Peyer's patch (tissue), 4 donors: ENCODE data around the gene FUCA2.

Experiments
- POLR2A ChIP-seq, 2 donors: fragments of 450-650 bp; IDR thresholded peaks; one replicate each; pipeline ENCODE4 v1.5.1; 2017; ENCODE audit warnings: antibody characterized with exemption in 2 of 2, mild to moderate bottlenecking in 2 of 2, moderate library complexity in 2 of 2
- TF ChIP-seq, protein P1 (sequence below), 6 experiments: fragments of 450-650 bp in 4 of 6; fragments of 200-600 bp in 2 of 6; sonication (generic) in 1 of 6; IDR thresholded peaks; one replicate each; pipeline ENCODE4 v1.5.1; 2017 to 2019; ENCODE audit warnings: antibody characterized with exemption in 6 of 6, mild to moderate bottlenecking in 3 of 6, moderate library complexity in 1 of 6

DNA sequence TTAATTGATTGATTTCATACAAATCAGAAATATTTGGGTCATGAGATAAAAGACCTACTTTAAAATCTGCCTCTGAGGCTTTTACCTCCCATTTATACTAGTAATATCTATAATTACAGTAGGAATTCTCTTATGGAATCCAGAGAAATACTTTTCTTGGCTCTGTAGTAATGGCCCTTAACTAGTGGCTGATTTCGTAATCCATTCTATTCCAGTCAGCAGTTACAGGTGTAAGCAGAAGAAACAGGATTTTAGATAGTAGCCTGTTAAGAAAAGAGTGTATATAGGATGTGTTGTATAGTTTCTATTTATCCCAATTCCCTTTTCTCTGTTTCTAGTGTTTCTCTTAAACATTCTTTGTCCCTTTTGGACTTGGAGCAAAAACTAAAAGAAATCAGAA is 39.7 kb downstream of the FUCA2 start:
- TF ChIP-seq, protein P1, sequence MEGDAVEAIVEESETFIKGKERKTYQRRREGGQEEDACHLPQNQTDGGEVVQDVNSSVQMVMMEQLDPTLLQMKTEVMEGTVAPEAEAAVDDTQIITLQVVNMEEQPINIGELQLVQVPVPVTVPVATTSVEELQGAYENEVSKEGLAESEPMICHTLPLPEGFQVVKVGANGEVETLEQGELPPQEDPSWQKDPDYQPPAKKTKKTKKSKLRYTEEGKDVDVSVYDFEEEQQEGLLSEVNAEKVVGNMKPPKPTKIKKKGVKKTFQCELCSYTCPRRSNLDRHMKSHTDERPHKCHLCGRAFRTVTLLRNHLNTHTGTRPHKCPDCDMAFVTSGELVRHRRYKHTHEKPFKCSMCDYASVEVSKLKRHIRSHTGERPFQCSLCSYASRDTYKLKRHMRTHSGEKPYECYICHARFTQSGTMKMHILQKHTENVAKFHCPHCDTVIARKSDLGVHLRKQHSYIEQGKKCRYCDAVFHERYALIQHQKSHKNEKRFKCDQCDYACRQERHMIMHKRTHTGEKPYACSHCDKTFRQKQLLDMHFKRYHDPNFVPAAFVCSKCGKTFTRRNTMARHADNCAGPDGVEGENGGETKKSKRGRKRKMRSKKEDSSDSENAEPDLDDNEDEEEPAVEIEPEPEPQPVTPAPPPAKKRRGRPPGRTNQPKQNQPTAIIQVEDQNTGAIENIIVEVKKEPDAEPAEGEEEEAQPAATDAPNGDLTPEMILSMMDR (IDR thresholded peaks at IDR 0.05), result no peak
- no peak for TF ChIP-seq POLR2A (IDR thresholded peaks at IDR 0.05)
